CD4-positive, alpha-beta T cell (primary cell): Measurements from ENCODE around the gene SPTBN4. TPM values are rescaled to one million over a fixed set of nuclear protein-coding genes. Genes with fewer than 3 reads are reported as not detected.
A peak's percentile ranks its signal among the peaks of the same experiment; 100 is the strongest.

Source experiments
- ATAC-seq: fragments of 200-7000 bp; cut with Tn5 transposase; one replicate; pipeline ENCODE4 v1.10.0; 2022; ENCODE audit warnings: mild to moderate bottlenecking; ENCODE audit not compliant: poor library complexity
- CTCF ChIA-PET: fragments of 350-600 bp; sonication (Branson Sonifier 250); formaldehyde crosslinking; loops from one replicate; lab custom pipeline; 2021; ENCODE audit warnings: antibody characterized with exemption, inconsistent platforms; lab: Charles Lee
- POLR2A ChIA-PET: fragments of 350-600 bp; sonication (Branson Sonifier 250); formaldehyde crosslinking; loops from one replicate; lab custom pipeline; 2021; ENCODE audit warnings: antibody characterized with exemption, inconsistent platforms; lab: Charles Lee
- DNase-seq, 14 experiments: peaks; one replicate each; pipeline ENCODE4 v3.0.0-alpha.2; 2013 to 2020; ENCODE audit warnings: mixed read lengths in 2 of 14
- H3K27ac ChIP-seq, 2 donors: one replicate each; pipeline versions ENCODE4 v1.5.1 to v1.7.0; 2013; ENCODE audit warnings: low read length in 2 of 2, low read depth in 1 of 2, mild to moderate bottlenecking in 1 of 2
- H3K27me3 ChIP-seq, 2 experiments: 1 replicate in 1 of 2; 2 replicates in 1 of 2; pipeline versions ENCODE4 v1.6.1 to v1.7.0; 2013; ENCODE audit warnings: low read length in 2 of 2, control low read depth in 1 of 2, mild to moderate bottlenecking in 1 of 2, moderate library complexity in 1 of 2; ENCODE audit not compliant: insufficient read depth in 2 of 2, control insufficient read depth in 1 of 2
- H3K36me3 ChIP-seq: one replicate; pipeline ENCODE4 v1.6.1; 2013; ENCODE audit warnings: low read length, control low read depth; ENCODE audit not compliant: insufficient read depth
- H3K4me1 ChIP-seq: one replicate; pipeline ENCODE4 v1.6.1; 2013; ENCODE audit warnings: low read length, control low read depth; ENCODE audit not compliant: insufficient read depth
- H3K4me3 ChIP-seq: one replicate; pipeline ENCODE4 v1.5.1; 2013; ENCODE audit warnings: mild to moderate bottlenecking, low read length, moderate library complexity
- H3K9me3 ChIP-seq, 2 experiments: 1 replicate in 1 of 2; 2 replicates in 1 of 2; pipeline versions ENCODE4 v1.6.1 to v1.7.0; 2013; ENCODE audit warnings: low read length in 2 of 2, mild to moderate bottlenecking in 2 of 2, control low read depth in 1 of 2, moderate library complexity in 1 of 2; ENCODE audit not compliant: control insufficient read depth in 1 of 2, insufficient read depth in 1 of 2
- H3K27ac Mint-ChIP-seq: one replicate; pipeline ENCODE4 v1.8.0; 2020; ENCODE audit warnings: mixed read lengths
- H3K27me3 Mint-ChIP-seq: one replicate; pipeline ENCODE4 v1.8.0; 2021; ENCODE audit warnings: mixed read lengths
- H3K36me3 Mint-ChIP-seq: one replicate; pipeline ENCODE4 v1.8.0; 2021; ENCODE audit warnings: low read depth, mixed read lengths
- H3K4me1 Mint-ChIP-seq: one replicate; pipeline ENCODE4 v1.8.0; 2021; ENCODE audit warnings: low read depth, mixed read lengths
- H3K4me3 Mint-ChIP-seq: one replicate; pipeline ENCODE4 v1.8.0; 2020; ENCODE audit warnings: mild to moderate bottlenecking, mixed read lengths
- H3K9me3 Mint-ChIP-seq: one replicate; pipeline ENCODE4 v1.8.0; 2020; ENCODE audit warnings: mixed read lengths
- CTCF ChIP-seq: fragments of 200-600 bp; IDR thresholded peaks from one replicate; pipeline ENCODE4 v1.8.0; 2022; ENCODE audit warnings: antibody characterized with exemption, mild to moderate bottlenecking
- intact Hi-C, 2 experiments: fragments of 100-400 bp; cut with DNase I in 1 of 2; cut with micrococcal nuclease in 1 of 2; formaldehyde crosslinking; loops; one replicate each; pipeline versions ENCODE4 v1.15.1 to v1.9.0; 2023 to 2025; cut with DNase I, micrococcal nuclease
- total RNA-seq, 174 experiments: library from RNA in 2 of 174; stranded (reverse) in 2 of 174; gene quantifications; one replicate each; pipeline ENCODE4 v1.2.3 and lab custom pipeline; 2021 to 2026

Gene SPTBN4
- total RNA-seq, 2 experiments from 2014 or later: 0.59 to 0.88 TPM

DNA sequence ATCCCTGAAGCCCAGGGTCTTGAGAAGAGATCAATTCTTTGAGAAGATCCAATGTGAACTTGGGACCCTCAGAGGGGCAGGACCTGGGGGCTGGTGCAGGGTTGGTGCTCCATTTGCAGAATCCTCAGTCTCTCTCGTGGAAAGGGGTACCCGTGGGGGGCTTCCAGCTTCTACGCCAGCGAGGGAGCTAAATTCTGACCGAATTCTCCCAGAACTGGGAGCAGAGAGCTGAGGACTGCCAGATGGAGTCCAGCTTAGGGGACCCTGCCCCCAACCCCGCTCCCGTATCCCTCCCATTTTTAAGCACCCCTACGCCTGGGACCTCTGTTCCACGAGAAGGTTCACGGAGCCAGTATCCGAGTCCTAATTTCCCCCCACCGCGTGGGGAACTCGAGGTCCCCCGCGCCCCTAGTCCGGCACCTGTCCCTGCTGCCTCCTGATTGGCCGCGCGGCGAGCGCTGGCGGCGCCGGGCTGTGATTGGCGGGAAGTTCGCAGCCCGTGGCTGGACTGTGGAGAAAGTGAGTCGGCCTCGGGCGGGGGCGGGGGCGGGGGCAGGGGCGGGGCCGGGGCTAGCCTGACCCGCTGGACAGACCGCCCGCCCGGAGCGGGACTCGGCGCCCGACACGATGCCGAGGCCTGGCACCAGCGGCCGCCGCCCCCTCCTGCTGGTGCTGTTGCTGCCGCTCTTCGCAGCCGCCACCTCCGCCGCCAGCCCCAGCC is 130.0 kb downstream of the SPTBN4 start:
- H3K4me1 ChIP-seq: peaks cover 62% of the 10 kb centered on the region
- intact Hi-C loops: no loop called here
- no peak overlapping the region for H3K27ac ChIP-seq

DNA sequence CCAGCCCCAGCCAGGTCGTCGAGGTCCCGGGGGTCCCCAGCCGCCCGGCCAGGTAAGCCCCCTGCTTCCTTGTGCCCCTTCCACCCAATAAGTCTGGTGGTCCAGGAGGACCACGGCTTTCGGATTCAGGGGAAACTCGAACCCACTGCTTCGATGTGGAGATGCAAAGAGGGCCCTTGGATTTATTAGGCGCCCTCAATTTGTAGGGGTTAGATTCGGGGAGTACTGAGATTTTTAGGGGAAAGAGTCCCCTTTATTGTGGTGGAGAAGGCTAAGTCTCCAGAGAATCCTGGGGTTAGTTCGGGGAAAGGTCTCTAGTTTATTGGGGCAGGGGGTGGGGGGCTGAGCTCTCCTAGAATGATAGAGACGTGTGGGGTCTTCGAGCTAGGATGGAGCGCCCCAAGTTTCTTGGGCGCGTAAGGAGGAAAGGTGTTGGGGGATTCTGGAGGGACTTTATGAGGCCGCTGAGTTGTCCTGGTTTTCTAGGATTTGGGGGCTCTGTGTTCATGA is 130.6 kb downstream of the SPTBN4 start:
- DNase-seq (no peak), ATAC-seq (no peak)
- H3K27ac ChIP-seq: no peak overlapping the region
- H3K4me1 ChIP-seq: peaks cover 68% of the 10 kb centered on the region
- Mint-ChIP-seq H3K9me3 (no peaks in the 10 kb centered on the region), H3K4me3 (peak overlapping the region; percentile 30), H3K27ac (no peak overlapping the region), H3K4me1 (peaks cover 53% of the 10 kb centered on the region), H3K27me3 (peaks cover 52% of the 10 kb centered on the region), H3K36me3 (no peaks in the 10 kb centered on the region)
- H3K4me3 ChIP-seq: no peak overlapping the region
- H3K27me3 ChIP-seq: peaks cover 37 to 55% of the 10 kb centered on the region in 2 experiments
- intact Hi-C loops: no loop called here
- ChIA-PET CTCF (no interaction called here), POLR2A (no interaction called here)
- H3K36me3 ChIP-seq: no peaks in the 10 kb centered on the region
- peaks cover 0 to 7% of the 10 kb centered on the region in 2 experiments for H3K9me3 ChIP-seq
- no peak for TF ChIP-seq CTCF

More for the DNA sequence above, 130.0 kb downstream of the SPTBN4 start:
- no peaks in the 10 kb centered on the region for H3K36me3 ChIP-seq
- CTCF ChIA-PET: no interaction called here
- no peak for ATAC-seq
- peaks cover 48% of the 10 kb centered on the region for H3K27me3 Mint-ChIP-seq
- no peak overlapping the region for H3K4me3 Mint-ChIP-seq
- H3K4me3 ChIP-seq: no peak overlapping the region
- peaks cover 5% of the 10 kb centered on the region for H3K36me3 Mint-ChIP-seq
- peaks cover 33 to 52% of the 10 kb centered on the region in 2 experiments for H3K27me3 ChIP-seq
- POLR2A ChIA-PET: no interaction called here
- H3K4me1 Mint-ChIP-seq: peaks cover 47% of the 10 kb centered on the region
- no peak overlapping the region for H3K27ac Mint-ChIP-seq
- no peak for TF ChIP-seq CTCF
- H3K9me3 Mint-ChIP-seq: no peaks in the 10 kb centered on the region
- peak in 2 of 14 experiments; percentile 49 to 50 for DNase-seq
- peaks cover 0 to 7% of the 10 kb centered on the region in 2 experiments for H3K9me3 ChIP-seq

DNA sequence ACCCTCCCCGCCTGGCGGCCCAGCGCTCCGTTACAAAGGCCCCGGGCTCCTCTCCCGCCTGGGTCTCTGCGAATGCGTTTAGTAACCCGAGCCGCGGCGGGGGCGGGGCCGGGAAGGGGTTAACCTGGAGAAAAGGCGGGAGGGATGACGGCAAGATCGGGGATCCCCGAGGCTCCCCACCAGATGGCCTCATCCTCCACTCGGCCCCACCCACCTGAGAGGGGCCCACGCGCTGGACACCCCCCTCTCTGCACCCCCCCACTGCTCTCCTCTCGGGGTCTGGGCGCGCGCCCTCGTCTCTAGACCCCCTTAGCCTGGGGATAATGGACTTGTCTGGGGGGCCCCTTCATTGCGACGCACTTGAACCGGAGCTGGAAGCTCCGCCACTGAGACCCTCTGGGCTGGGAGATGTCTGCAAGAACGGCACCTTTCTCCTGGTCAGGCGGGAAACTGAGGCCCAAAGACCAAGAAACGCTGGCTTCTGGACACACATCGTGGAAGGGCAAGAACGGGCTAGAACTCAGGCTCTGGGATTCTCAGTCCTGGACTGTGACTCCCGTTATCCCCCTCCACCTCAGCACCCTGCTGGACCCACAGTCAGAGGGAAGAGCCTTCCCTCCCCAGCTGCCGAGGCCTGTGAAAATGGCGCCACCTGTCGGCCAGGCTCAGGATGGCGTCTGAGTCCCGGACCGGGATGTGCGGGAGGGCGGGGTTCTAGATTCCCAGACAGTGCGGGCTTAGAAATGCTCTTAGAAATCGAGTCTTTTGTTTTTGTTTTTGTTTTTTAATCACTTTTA is 131.5 kb downstream of the SPTBN4 start:
- H3K27ac ChIP-seq: no peak overlapping the region
- Mint-ChIP-seq H3K27me3 (peaks cover 61% of the 10 kb centered on the region), H3K36me3 (no peaks in the 10 kb centered on the region), H3K4me3 (peak overlapping the region; percentile 48), H3K4me1 (peaks cover 60% of the 10 kb centered on the region), H3K9me3 (no peaks in the 10 kb centered on the region), H3K27ac (no peak overlapping the region)
- no peaks in the 10 kb centered on the region for H3K36me3 ChIP-seq
- no peak overlapping the region for H3K4me3 ChIP-seq
- H3K9me3 ChIP-seq: peaks cover 0 to 7% of the 10 kb centered on the region in 2 experiments
- H3K27me3 ChIP-seq: peaks cover 39 to 55% of the 10 kb centered on the region in 2 experiments
- CTCF ChIA-PET: interaction anchor here (0.8 to 2.6 kb wide), 7 partner anchors 11 to 110 kb away, joined by 3 to 20 read pairs (median 7); no protein-coding TSS in a partner anchor
- intact Hi-C loops: loop anchor here (1.0 to 2.0 kb wide), 4 partner anchors 49 to 293 kb away; no protein-coding TSS in a partner anchor
- peak; percentile 61 for ATAC-seq
- H3K4me1 ChIP-seq: peaks cover 77% of the 10 kb centered on the region
- peak; percentile 69 to 90 (median 81) for DNase-seq
- POLR2A ChIA-PET: no interaction called here
- peak; percentile 99 for TF ChIP-seq CTCF
